NCI-H128 (cell line): ENCODE results near the gene IDH2.
"Not testable (repeated sequence)": the region's sequence is repeated elsewhere in the genome, so short reads cannot be mapped to it uniquely, and the experiment has no call there.

Source experiments
- DNase-seq: peaks from one replicate; lab custom pipeline; 2025; ENCODE audit not compliant: unreplicated experiment; lab: John Stamatoyannopoulos, UW

The IDH2 gene

DNA sequence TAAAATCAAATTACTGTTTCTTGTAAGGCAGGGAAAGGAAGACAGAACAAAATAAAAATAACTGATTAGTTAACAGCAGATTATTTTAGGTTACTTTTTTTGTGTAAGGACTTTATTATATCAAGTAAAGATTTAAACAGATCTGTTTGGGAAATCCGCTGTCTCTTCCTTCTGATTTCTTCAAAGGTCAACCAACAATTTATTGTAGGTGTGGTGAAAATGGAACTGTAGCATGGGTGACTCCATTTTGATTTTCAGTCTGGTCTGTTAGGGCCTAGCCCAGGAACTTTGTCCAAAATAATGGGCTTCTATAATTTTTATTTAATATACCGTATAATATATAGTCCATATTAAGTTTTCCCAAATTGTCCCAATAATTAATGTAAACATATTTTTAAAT is 13.5 kb upstream of the IDH2 start:
- no peak for DNase-seq

DNA sequence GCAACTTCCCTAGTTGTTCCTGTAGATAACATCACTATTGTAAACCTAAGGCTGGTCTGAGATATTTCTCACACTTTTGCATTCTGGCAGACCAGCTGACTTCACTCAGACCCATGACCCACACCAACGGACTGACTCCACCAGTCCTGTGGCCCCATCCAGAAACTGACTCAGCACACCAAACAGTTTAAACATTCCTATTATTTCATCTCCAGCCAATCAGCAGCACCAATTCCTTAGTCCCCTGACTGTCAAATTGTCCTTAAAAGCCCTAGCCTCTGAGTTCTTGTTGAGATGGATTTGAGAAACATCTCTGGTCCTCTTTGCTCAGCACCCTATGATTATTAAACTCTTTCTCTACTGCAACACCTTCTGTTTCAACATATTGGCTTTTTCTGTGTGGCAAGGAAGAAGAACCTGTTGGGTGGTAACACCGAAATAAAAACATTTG is 12.2 kb upstream of the IDH2 start:
- no peak for DNase-seq

DNA sequence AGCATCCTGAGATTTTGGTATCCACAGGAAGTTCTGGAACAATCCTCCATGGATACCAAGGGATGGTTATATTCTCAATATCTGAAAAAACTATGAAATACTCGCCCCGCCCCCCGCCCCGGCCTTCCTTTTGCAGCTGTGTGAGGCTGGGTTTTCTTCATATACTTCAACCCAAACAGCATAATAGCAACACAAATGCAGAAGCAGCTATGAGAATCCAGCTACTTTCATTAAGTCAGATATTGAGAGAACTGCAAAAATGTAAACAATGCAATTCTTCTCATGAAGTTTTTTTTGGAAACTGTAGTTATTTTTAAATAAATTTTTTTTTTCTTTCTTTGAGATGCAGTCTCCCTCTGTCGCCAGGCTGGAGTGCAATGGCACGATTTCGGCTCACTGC is 10.9 kb upstream of the IDH2 start:
- DNase-seq: no peak

DNA sequence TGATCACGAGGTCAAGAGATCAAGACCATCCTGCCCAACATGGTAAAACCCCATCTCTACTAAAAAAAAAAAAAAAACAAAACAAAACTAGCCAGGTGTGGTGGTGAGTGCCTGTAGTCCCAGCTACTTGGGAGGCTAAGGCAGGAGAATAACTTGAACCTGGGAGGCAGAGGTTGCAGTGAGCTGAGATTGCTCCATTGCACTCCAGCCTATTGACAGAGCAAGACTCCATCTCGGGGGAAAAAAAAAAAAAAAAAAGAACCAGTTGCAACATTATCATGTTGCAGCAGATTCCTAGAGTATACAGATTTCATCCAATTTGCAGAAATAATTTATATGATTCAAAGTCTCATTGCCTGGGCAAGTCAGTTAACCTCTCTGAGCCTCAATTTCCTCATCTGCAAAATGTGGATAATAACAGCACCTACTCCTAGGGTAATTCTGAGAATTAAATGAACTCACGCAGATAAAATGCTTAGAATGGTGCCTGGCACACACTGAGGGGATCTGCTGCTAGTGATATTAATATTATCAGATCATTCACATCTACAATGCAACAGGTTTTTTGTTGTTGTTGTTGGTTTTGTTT is 7.0 kb upstream of the IDH2 start:
- not testable (repeated sequence) for DNase-seq

DNA sequence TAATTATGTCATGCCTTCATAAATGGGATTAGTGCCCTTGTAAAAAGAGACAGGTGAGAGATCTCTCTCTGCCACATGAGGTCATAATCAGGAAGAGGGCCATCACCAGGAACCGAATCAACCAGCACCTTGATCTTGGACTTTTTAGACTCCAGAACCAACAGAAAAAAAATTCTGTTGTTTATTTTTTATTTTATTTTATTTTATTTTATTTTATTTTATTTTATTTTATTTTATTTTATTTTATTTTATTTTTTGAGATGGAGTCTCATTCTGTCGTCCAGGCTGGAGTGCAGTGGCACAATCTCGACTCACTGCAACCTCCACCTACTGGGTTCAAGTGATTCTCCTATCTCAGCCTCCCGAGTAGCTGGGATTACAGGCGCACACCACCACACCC is 5.8 kb upstream of the IDH2 start:
- not testable (repeated sequence) for DNase-seq

DNA sequence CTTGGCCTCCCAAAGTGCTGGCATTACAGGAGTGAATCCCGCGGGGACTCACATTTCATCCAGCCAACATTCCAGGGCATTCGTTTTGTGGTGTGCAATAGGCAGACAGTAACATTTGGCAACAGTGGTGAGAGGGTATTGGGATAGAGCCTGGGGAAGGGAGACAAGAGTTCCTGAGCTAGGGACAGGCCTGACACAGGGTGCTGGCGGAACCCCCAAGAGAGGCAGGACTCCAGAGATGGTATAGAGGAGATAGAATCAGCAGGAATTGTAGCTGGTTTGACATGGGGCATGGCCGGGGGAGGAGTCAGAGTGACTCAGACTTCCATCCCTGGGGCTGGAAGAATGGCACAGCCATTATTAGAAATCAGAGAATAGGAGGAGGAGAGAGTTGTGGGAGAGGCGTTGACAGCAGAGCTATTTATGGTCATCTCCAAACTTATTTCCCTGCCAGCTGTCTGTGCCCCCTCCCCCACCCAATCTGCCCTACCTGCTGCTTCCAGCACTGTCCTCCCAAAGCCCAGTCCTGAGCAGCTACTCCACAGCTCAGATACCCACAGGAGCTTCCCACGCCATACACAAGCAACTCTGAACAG is 4.4 kb upstream of the IDH2 start:
- no peak for DNase-seq

DNA sequence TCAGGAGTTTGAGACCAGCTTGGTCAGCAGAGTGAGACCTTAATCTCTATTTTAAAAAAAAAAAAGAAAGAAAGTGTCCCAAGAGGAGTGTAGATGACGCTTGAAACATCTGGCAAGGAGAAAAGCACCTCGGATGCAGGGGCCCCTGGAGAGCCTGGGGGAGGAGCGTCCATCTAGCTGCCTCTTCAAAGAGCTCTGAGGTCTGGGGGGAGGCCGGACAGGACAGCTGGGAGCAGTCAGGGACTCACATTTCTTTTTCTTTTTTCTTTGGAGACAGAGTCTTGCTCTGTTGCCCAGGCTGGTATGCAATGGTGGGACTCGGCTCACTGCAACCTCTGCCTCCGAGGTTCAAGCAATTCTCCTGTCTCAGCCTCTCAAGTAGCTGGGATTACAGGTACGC is 3.3 kb upstream of the IDH2 start:
- DNase-seq: no peak

DNA sequence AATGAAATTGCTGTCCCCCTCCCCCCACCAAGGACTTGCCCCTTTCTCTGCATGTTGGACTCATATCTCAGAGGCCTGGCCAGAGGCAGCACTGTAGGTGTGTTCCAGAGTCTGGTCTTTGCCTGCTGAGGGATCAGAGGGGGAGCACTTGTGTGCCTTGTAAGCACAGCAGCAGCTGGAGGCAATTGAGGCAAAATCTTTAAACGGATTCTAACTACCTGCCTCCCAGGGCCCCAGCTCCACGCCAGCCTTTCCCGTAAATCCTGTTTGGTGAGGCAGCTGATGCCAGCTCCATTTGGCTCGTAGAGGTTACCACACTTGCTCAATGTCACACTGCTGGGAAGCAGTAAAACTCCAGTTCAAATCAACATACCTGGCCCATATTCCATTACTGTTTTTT is 2.3 kb upstream of the IDH2 start:
- no peak for DNase-seq

DNA sequence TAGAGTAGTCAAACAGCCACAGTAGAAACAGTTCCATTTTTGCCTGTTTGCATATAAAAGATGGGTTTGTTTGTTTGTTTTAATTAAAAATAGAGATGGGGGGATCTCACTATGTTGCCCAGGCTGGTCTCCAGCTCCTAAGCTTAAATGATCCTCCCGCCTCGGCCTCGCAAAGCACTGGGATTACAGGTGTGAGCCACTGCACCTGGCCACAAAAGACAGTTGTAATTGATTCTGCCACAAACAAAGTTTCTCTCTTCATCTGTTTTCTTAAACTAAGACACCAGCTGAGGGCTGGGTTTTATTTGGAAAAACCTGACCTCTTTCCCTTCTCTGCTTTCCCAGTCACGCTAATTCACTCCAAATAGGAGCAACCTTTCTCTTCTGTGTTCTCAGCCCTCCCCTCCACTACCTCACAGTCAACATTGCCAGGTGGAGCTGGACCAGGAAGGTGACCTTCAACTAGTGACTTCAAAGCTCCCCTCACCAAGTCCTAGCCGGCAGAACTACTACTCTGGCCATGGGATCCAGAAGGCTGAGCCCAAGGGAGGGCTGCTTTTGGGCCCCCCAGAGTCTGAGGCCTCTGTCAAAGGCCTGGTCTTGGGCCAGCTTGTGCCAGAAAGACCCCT is 1.5 kb upstream of the IDH2 start:
- no peak for DNase-seq

DNA sequence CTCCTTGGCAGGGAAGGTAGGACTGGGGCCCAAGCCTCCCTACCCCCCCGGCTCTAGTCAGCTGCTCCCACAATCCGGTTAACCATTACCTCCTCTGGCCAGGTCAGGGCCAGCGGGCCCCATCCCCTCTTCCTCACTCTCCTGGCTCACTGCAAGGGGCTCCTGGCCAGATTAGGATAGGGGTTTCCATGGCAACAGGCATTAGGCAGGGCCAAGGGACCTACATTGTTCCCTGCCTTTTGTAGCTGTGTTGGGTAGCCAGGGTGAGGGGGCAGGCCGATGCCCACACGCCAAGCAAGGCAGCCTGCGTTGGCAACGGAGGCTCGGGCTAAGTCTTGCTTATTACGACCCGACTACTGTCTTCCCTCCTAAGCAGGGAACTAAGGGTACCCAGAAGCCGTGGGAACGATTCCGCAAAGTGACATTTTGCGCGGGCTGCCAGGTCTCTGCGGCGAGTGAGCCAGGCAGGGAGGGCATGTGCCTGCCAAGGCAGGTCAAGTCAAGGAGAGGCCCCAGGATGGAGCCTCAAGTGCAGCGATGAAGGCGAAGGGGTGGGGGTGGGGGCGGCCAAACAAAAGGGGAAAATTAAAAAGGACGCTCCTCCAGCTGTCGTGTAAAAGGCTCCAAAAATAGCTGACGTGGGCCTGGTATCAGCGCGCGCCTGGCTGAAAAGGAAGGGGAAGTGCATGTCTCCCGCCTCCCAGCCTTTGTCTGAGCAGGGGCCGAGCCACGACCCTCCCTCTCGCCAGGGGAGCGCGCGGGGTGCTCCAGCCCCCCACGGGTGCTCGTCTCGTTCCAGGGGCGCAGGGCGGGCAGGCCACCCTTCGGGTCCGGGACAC is 919 bp downstream of the IDH2 start:
- DNase-seq: no peak

DNA sequence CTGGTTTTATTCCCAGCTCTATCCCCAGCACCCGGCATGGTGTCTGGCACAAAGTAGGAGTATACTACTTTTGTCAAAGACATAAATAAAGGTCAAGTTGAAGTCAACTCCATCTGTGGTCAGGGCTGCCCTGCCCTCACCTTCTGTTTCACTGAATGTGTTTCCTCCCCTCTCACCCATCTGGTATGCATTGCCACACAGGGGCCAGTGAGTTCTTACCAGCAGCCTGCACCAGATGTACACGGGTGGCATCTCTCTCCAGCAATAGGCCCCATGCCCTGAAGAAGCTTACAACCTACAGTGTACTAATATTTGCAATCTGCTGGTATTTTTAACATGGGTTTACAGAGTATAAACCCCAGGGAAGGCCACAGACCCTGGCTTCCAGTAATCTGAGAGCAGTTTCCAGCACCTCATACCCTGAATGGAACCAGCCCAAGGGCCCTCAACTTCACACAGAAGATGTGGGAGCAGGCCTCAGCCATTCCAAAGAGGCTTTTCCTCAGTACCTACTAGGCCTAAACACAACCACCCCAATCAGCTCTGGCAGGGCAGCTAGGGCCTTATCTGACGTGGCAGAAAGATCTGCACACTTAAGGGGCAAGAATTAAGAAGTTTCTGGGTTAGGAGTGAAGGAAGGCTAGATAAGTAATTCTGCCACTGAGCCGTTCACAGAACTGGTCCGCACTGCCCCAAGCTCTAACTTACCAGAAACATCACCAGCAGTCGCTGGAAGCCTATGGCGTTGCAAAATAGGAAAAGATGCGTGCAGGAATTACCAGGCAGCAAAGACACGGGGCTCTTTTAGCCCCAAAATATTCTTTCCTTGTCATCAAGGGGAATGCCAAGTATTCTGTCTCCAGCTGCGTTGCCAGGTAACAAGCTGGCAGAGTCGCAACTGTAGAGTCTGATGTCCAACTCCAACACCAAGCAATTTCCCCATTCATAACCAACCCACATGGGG is 2.1 kb downstream of the IDH2 start:
- no peak for DNase-seq

DNA sequence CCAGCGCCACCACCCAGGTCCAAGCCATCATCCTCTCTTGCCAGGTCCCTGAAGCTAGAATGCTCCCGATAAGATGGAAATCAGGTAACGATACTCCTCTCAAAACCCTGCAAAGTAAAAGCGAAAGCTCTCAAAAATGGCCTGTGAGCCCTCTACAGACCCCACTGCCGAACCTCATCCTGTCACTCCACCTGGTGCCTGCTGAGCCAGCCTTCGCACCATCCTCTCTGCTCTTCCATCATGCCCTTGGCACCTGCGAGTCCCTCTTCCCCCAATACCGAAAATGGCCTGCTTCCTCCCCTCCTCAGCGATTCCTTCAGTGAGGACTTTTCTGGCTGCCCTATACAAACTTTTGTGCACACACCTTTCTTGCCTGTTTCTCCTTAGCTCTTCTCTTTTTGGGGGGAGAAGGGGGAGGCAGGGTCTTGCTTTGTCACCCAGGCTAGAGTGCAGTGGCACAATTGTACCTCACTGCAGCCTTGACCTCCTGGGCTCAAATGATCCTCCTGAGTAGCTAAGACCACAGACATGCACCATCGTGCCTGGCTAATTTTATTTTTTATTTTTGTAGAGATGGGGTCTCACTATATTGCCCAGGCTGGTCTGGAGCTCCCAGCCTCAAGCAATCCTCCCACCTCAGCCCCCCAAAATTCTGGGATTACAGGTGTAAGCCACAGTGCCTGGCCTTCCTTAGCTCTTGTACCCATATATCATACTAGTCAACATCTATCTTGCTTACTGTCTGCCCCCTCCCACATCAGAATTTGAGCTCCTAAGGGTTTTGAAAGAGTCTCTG is 3.0 kb downstream of the IDH2 start:
- DNase-seq: no peak

DNA sequence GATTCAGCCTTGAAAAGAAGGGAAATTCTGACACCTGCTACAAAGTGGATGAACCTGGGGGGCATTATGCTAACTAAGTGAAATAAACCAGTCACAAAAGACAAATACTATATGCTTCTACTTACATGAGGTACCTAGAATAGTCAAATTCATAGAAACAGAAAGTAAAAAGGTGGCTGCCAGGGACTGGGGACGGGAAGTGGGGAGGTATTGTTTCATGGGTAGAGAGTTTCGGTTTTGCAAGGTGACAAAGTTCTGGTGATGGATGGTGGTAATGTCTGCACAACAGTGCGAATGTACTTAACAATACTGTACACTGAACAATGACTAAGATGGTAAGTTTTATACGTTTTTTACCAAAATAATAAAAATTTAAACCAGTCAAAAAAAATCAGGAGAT is 4.8 kb downstream of the IDH2 start:
- DNase-seq: no peak

DNA sequence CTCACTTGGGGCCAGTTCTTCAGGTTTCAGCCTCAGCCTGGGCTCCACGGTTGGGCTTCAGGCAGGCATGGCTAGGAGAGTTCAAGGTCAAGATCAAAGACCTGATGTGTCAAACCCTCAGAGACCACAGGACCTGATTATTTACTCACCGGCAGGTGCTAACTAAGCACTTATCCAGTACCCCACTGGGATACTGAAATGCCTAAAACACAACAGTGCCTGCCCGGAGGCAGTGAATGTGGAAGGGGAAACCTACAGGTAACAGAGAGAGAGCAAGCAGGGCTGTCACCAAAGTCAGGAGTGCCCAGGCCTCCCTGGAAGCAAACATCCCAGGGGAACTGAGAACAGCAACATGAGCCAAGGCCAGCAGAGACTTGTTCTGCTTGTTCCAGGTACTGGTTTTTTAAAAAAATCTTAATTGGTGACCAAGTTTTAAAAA is 6.7 kb downstream of the IDH2 start:
- DNase-seq: no peak

DNA sequence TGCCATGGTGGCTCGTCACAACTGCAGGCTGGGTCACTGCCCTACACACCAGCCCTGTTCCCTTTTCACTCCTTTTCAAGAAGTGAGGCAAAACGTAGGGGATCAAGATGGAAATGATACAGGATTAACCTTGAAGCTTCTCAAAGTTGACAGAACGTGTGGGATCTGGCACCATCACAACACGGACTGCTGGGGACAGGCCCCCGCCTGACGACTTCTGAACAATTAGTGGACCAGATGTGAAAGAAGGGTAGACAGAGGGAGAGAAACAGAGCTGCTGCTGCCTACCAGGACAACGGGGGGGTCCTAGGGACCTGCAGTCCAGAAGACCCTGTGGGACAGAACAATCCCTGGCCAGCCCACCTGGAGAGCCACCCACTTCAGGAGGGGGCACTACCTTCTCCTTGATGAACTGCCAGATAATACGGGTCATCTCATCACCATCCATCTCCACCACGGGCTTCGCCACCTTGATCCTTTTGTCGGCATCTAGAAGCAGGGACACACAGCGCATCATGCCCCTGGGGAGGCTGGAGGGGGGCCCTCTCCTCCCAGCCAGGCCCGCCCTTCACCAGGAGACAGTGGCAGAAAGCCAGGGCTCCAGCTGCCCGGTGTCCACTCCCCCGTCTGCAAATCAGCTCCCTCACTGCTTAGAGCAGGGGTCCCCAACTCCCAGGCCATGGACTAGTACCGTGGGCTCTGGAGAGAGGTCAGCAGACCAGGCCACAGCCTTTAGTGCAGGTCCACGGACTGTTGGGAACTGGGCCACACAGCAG is 10.9 kb downstream of the IDH2 start:
- DNase-seq: no peak

DNA sequence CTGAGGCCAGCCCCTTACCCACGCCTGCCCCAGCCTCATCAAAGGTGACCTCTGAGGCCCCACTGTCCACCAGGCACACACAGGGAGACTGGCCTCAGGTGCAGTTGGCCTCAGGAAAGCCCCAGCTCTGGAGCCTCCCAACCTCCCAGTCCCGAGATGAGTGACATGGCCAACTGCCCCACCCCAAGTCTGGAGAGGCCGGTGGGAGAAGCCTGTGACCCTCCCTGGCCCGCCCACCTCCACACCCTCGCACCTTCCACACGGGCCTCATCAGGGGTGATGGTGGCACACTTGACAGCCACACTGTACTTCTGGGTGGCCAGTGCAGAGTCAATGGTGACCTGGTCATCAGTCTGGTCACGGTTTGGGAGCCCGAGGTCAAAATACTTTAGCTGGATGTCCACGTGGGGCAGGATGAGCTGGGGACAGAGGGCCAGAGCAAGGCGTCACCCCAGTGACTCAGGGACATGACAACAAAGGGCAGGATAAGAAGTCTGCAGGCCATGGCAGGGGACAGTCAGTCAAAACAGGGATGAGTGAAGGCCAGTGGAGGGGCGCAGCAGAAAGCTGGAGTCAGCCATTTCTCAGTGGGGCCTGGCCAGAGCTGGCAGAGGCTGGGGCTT is 11.9 kb downstream of the IDH2 start:
- DNase-seq: no peak

DNA sequence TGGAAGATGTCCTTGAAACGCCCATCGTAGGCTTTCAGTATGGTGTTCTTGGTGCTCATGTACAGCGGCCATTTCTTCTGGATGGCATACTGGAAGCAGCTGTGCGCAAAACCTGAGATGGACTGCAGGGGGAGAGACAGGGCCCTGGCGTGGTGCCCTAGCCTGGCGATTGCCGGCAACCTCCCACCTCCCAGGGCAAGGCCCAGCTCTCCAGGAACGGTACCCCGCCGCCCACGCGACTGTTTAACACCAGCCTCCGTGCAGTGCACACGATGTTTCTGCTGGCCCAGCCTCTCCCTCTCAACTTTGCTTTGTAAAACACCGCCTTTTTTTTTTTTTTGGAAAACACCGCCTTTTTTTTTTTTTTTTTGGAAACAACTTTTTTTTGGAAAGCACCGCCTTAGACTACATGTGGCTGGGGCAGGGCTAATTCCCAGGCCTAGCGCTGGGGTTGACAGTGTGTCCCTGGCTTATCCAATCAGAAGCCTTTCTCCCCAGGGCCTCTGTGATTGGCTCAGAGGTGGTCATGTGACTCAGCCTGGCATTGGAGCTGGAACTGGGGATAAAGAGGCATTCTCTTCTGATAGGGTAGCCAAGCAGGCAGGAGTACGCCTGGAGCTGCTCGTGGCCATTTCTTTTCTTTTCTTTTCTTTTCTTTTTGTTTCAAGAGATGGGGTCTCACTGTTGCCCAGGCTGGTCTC is 14.7 kb downstream of the IDH2 start:
- DNase-seq: no peak

DNA sequence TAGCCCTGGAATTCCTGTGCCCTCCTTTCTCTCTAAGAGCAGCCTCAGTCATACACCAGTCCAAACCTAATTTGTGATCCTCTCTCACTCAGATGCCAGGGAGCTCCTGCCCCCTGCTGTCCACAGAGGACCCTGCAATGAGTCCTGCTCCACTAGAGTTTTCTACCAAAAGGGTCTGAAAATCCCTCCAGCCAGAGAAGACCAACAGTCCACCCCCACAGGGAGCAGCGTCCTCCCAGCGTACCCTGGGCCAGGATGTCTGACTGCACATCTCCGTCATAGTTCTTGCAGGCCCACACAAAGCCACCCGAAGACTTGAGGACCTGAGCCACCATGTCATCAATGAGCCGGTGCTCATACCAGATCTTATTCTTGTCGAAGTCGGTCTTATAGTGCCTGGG is 15.4 kb downstream of the IDH2 start:
- no peak for DNase-seq
